AG08395 (cell line): Measurements from ENCODE around the gene ASXL1.

Experiments used
- DNase-seq: peaks from one replicate; pipeline ENCODE4 v3.0.0; 2012; ENCODE audit warnings: mixed read lengths, low spot score

Gene ASXL1

DNA sequence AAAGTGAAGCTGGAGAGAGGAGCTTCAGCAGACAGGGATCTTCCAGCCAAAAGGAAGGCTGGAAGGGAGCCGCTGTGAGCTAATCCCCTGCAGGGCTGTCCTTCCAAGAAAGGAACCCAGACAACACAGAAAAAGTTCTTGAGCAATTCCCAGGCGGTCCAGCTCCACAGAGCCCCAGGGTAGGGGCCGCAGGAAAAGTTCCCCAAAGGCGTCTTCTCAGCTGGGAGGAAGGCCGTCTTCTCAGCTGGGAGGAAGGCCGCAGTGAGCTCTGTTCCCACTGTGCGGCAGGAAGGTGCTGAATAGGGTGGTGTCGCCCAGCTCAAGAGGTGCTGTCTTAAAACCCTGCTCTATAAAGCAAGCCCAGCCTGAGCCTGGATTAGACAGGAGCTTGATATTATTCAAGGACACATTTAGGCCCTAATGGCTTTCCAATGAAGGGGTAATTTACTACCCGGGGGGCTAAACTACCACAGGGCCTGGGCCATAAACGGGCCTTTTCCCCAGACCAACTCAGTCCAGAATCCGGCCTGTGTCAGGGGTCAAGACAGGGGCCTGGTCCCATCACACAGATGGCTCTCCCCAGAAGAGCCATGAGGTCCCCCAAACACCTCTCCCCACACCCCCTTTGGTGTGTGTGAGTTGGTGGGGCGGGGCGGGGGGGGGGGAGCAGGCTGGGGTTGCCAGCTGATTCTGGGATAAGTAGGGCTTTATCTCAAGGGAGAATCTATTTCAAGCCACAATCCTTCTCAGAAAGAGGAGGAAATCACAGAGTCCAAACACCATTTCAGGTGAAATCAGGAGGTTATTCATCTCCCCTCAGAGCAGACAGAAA is 123.4 kb downstream of the ASXL1 start:
- no peak for DNase-seq

DNA sequence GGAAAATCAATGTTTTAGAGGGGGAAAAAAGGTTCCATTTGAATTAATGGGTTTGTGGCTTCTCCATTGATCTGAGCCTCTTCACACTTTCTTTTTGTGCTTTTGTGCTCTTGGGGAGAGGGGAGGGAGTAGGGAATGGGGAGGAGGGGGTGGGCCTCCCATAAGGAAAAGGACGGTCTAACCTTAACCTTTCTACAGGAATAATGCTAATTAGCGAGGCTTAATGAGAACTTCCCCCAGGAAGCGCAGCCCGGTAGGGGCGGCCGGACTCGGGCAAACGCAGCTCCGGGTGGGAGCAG is 124.0 kb downstream of the ASXL1 start:
- DNase-seq: no peak

DNA sequence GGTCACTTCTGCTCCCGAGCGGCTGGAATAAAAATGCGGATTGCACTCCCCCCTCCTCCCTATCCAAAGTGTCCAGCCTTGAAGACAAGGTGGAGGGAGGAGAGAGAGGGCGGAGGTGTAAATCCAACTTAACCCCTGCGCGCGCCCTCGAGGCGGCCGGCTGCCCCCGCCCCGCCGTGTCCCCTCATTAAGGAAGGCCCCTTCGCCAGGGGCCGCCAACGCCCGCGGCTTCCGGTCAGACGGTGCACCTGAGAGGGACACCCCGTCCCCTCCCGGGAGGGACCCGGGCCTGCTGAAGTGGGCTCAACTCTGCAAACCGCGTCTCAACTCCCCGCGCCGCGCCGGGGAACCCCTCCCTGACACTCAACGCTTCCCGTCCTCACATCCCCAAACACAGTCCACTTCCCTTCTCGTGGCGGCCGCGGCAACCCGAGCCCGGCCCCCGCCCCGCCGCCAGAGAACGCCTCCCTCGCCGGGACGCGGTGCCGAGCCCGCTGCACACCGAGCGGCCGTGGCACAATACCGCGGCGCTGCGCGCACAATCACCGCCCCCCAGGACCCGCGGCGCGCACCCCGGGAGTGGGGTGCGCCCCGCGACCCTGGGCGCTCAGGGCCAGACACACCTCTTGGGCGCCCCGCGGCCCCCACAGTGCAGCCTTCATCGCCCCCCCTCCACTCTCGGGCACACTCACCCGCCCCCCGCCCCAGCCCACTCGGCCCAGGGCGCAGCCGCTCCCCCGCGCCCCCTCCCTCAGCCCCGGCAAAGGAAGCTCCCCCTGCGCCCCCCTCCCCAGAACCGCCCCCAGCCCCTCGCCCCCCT is 124.5 kb downstream of the ASXL1 start:
- peak; percentile 31 for DNase-seq

DNA sequence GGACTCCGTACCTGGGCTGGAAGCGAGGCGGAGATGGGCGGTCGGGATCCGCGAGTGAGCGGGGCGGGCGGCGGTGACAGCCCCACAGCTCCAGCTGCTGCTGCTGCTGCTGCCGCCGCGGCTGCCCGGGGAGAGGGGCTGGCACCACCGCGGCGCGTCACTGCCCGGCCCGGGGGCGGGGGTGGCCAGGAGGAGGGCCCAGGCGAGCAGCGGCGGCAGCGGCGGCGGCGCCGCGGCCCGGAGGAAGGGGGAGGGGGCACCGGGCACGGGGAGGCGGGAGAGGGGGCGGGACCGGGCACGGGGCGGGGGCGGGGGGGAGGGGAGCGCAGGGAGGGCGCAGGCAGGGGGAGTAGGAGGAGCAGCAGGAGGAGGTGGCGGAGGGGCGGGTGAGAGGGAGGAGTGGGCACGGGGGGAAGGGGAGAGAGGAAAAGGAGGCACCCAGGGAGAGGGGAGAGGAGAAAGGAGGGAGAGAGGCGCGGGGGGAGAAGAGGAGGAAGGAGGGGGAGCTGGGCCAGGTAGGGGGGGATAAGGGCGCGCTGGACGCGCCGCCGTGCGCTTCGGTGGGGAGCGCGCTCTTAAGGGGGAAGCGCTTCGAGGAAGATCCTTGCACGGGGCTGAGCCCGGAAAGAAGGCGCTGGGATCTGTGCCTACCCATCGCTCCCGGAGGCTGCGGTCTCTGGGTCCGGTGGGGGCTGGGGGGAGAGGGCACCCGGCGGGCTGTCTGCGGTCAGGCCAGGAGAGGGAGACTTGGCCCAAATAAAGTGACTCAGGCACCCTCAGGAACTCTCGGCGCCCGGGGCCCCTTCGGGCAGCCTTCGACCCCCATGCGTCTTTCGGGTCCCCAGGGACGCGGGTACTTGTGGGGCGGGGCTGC is 125.5 kb downstream of the ASXL1 start:
- peak; percentile 65 for DNase-seq

DNA sequence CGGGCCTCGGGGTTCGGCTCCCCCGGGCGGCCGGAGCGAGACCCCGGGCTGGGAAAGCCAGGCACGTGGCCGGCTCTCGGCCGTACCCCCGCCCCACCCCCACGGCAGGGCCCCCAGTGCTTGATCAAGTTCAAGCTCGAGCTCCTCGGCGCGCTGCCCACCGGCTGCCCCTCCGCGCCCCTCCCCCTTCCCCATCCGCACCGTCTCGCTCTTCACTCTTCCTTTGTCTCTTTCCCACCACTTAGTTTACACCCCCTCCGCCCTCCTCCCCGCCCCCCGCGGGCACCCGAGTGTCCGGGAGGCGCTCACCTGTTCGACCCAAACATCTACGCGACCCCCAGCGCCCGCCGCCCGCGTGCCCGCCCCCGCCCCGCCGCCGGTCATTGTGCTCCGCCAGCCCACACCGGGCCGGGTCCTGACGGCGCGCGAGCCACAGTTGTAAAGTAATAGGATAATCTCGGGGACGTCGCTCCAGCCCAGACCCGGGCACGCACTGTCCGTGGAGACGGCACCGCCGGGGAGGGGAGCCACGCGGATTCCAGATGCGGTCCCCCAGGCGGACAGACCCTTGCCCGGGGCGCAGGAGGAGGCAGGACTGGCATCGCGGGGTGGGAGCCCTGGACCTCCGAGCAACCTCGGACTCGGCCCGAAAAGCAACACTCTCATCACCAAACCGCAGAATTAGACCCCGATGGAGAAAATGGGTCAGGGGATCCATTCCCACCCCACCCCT is 126.3 kb downstream of the ASXL1 start:
- no peak for DNase-seq

DNA sequence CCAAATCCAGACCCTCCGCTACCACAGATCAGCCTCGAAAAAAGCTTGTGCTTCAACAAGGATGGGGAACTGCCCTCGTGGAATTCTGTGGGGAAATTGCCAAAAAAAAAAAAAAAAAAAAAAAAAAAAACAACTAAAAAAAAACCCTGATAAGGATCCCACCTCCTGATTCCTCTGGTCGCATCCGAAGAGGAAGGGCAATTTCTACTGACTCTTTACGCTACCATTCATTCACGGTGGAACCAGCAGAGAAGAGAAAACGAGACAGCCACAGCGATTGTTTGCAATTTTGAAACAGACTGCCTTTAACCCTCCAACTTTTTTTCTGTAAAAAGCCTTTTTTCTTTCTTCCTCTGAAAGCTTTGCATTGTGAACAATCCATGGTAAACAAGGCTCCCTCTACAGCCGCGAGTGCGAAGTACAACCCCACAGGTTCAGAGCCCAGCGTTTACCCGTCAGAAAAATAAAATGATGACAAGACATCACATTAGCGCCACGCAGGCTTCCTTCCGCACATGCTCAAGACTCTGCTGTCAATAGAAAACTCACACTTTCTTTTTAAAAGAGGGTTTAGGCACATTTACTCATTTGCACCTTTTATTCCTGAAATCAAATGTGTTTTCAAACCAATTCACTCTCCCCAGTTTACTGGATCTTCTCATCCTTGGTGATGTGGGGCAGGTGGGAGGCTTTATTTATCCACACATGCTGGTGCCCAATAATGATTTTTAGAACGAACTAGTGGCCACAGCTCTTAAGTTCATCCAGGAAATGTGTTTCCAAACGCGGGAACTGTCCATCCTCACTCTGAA is 127.0 kb downstream of the ASXL1 start:
- peak; percentile 67 for DNase-seq

DNA sequence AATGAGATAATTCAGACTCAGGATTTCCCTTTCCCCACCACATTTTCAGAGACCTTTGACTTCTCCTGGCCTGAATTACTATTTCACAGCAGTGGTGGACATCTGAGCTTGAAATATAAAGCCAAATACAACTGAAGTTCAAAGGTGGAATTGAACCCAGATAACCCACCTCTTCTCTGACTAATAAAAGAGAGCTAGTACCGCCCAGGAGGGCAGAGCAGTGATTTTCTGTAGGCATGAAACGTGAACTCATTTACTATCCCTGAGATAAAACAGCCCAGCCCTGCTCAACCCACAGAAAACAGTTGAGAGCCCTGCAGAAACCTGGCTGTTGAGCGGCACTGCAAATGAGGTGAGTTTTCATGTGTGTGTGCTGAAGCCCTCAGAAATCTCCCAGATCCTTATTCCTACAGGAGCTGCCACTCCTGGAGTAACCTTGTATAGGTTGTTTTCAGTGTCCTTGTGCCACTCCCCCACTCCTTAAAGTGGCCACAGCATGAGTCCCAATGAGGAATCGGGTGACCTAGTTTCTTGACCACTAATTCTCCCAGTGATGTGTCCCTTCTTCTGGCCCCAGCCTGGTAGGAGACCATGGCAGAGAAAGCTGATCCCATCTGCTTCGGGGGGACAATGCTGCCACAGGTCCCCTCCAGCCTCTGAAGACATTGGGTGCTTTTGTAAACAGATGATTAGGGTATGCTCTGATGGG is 127.8 kb downstream of the ASXL1 start:
- no peak for DNase-seq

DNA sequence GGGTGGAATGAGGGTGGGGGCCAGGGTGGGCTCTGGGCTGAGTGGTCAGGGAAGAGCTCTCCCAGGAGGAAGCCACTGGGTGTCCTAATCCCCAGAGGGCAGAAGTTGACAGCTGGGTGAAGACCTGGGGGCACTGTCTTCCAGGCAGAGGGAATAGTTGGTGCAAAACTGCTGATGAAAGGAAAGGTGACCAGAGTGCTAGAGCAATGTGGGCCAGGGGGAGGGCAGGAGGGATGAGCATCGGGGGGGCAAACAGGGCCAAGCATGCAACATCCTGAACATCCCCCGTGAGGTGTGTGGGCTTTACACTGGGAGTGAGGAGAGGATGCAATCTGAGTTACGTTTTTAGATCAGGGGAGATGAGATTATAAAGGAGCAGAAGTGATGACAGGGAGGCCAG is 129.2 kb downstream of the ASXL1 start:
- DNase-seq: no peak

DNA sequence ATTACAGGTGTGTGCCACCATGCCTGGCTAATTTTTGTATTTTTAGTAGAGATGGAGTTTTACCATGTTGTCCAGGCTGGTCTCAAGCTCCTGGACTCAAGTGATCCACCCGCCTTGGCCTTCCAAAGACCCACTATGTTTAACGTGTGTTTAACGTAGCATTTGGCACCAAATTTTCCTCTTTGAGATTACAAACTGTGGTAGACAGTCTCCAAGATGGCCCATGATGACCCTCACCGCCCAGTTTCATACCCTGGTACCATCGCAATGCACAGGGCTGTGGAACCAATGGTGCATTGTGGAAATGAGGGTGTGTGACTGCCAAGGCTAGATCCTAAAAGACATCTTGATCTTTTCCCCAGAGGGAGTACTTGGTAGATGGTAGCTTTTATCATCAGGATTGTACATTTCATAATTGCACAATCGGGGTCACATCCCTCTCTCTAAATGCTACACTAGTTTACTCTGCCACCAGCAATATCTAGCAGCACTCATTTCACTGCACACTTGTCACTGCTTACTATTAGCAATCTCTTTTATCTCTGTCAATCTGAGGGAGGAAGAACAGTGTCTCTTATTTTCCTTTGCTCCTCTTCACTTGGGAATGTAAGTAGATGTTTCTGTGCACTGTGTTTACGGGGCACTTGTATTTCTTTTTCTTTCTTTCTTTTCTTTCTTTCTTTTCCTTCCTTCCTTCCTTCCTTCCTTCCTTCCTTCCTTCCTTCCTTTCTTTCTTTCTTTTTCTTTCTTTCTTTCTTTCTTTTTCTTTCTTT is 130.1 kb downstream of the ASXL1 start:
- no peak for DNase-seq
